ENCODE results near the gene ANKMY2. TPM values are rescaled to one million over a fixed set of nuclear protein-coding genes. Genes with fewer than 3 reads are reported as not detected.
"Not testable (repeated sequence)": the region's sequence is repeated elsewhere in the genome, so short reads cannot be mapped to it uniquely, and the experiment has no call there.

ANKMY2 gene
- total RNA-seq, 2 experiments from 2014 or later, result 3.3 to 5.1 TPM

DNA sequence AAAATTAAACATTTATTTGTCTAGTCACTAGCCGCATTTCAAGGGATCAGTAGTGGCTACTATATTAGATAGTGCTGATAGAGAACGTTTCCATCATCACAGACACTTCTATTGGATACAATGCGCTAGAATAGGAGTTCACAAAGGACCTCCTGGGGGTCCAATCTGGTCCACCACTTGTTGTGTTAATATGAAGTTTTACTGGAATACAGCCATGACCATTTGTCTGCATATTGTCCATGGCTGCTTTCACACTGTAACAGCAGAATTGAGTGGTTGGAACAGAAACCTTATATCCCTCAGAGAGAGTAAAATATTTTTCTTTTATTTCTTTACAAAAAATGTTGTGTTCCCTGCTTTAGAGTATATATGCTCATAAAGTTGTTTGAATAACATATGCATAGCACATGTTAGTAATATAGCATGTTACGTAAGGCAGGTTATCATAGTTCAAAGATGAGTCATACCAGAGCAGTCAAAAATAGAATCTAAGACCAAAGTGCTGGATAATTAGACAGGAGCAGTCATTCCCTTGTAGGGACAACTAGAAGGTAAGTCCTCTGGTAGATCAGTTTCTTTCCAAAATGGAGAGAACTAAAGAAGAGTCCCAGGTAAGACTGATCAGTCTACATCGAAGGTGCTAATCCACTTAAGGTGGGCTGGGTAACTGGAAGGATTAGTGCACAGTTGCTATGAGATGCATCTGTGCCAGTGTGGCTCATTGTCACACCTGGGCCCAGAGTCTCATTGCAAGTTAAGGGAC lies 15.3 kb upstream of the ANKMY2 start:
- H3K4me3 Mint-ChIP-seq, result no peak overlapping the region
- ATAC-seq (ENCODE audit: poor library complexity), result no peak
- no peak overlapping the region for H3K27ac Mint-ChIP-seq
- Histone ChIP-seq H3K9me3 (ENCODE audit: control insufficient read depth in 1 of 2, insufficient read depth in 1 of 2, low read length in 2 of 2) (no peaks in the 10 kb centered on the region), H3K27ac (ENCODE audit: low read depth in 1 of 2, low read length in 2 of 2) (no peak overlapping the region), H3K4me1 (ENCODE audit: insufficient read depth, low read length) (no peaks in the 10 kb centered on the region), H3K4me3 (ENCODE audit: low read length) (no peak overlapping the region), H3K36me3 (ENCODE audit: insufficient read depth, low read length) (peaks cover 4% of the 10 kb centered on the region), H3K27me3 (ENCODE audit: control insufficient read depth in 1 of 2, insufficient read depth in 2 of 2, low read length in 2 of 2) (no peaks in the 10 kb centered on the region)
- no peaks in the 10 kb centered on the region for H3K9me3 Mint-ChIP-seq
- peaks cover 53% of the 10 kb centered on the region for H3K4me1 Mint-ChIP-seq (ENCODE audit: low read depth)
- intact Hi-C loops (cut with DNase I, micrococcal nuclease), result no loop called here
- POLR2A ChIA-PET, result no interaction called here
- TF ChIP-seq, protein P1, sequence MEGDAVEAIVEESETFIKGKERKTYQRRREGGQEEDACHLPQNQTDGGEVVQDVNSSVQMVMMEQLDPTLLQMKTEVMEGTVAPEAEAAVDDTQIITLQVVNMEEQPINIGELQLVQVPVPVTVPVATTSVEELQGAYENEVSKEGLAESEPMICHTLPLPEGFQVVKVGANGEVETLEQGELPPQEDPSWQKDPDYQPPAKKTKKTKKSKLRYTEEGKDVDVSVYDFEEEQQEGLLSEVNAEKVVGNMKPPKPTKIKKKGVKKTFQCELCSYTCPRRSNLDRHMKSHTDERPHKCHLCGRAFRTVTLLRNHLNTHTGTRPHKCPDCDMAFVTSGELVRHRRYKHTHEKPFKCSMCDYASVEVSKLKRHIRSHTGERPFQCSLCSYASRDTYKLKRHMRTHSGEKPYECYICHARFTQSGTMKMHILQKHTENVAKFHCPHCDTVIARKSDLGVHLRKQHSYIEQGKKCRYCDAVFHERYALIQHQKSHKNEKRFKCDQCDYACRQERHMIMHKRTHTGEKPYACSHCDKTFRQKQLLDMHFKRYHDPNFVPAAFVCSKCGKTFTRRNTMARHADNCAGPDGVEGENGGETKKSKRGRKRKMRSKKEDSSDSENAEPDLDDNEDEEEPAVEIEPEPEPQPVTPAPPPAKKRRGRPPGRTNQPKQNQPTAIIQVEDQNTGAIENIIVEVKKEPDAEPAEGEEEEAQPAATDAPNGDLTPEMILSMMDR (IDR thresholded peaks at IDR 0.05), result no peak
- no peak for DNase-seq
- peaks cover 19% of the 10 kb centered on the region for H3K36me3 Mint-ChIP-seq (ENCODE audit: low read depth)
- CTCF ChIA-PET, result no interaction called here
- no peaks in the 10 kb centered on the region for H3K27me3 Mint-ChIP-seq

DNA sequence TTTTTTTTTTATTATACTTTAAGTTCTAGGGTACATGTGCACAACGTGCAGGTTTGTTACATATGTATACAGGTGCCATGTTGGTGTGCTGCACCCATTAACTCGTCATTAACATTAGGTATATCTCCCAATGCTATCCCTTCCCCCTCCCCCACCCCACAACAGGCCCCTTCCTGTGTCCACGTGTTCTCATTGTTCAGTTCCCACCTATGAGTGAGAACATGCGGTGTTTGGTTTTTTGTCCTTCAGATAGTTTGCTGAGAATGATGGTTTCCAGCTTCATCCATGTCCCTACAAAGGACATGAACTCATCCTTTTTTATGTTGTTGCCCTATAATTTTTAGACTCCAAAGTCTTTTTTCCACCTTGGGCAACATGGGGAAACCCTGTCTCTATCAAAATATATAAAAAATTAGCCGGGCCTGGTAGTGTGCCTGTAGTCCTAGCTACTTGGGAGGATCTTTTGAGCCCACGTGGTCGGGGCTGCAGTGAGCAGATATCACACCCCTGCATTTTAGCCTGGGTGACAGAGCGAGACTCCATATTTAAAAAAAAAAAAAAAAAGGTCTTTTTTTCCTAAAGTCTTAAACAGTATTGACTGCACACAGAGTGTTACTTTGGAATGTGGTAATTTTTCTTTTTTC lies 14.4 kb upstream of the ANKMY2 start:
- H3K4me1 ChIP-seq (ENCODE audit: insufficient read depth, low read length); H3K9me3 Mint-ChIP-seq; H3K27me3 ChIP-seq (ENCODE audit: control insufficient read depth in 1 of 2, insufficient read depth in 2 of 2, low read length in 2 of 2); intact Hi-C loops (cut with DNase I, micrococcal nuclease); CTCF ChIA-PET; H3K9me3 ChIP-seq (ENCODE audit: control insufficient read depth in 1 of 2, insufficient read depth in 1 of 2, low read length in 2 of 2); H3K4me3 ChIP-seq (ENCODE audit: low read length); POLR2A ChIA-PET; H3K36me3 ChIP-seq (ENCODE audit: insufficient read depth, low read length); H3K27ac Mint-ChIP-seq; H3K27me3 Mint-ChIP-seq; H3K27ac ChIP-seq (ENCODE audit: low read depth in 1 of 2, low read length in 2 of 2); DNase-seq; ATAC-seq (ENCODE audit: poor library complexity); H3K4me3 Mint-ChIP-seq: not testable (repeated sequence)
- Mint-ChIP-seq H3K36me3 (ENCODE audit: low read depth) (peaks cover 16% of the 10 kb centered on the region), H3K4me1 (ENCODE audit: low read depth) (peaks cover 53% of the 10 kb centered on the region)

DNA sequence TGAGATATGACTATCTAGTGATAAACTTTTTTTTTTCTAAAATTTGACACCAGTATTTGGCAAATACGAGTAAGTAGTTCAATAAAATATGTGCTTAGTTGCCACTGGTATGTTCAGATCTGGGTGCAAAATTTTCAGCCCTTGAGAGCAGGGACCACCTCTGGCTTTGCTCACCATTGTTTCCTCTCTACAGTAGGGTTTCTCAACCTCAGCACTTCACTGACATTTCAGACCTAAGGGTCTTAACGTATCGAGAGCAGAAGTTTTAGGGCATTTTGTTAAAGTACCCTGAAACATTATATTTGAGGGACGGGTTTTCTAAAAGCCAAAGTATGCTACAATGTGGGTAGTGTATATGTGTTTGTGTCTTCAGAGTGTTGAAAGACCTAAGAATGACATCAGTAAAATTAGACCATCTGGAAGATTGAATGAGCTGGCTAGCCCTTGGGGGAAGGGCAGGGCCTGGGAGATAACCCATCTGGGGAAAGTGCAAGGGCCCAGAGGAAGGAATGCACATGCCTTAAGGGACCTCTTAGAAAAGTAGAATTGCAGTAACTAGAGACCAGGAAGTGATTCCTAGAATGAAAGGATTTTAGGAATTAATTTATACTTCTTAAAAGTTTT lies 12.2 kb upstream of the ANKMY2 start:
- TF ChIP-seq, protein P1 (IDR thresholded peaks at IDR 0.05), result no peak
- no peak overlapping the region for H3K4me3 Mint-ChIP-seq
- no peak overlapping the region for H3K4me3 ChIP-seq (ENCODE audit: low read length)
- POLR2A ChIA-PET, result no interaction called here
- H3K4me1 Mint-ChIP-seq (ENCODE audit: low read depth), result peaks cover 50% of the 10 kb centered on the region
- H3K27ac Mint-ChIP-seq, result no peak overlapping the region
- H3K9me3 Mint-ChIP-seq, result no peaks in the 10 kb centered on the region
- DNase-seq, result no peak
- peaks cover 9% of the 10 kb centered on the region for H3K36me3 Mint-ChIP-seq (ENCODE audit: low read depth)
- no peaks in the 10 kb centered on the region for H3K27me3 Mint-ChIP-seq
- no peaks in the 10 kb centered on the region for H3K4me1 ChIP-seq (ENCODE audit: insufficient read depth, low read length)
- ATAC-seq (ENCODE audit: poor library complexity), result no peak
- CTCF ChIA-PET, result interaction anchor here (0.5 kb wide), 1 partner anchor 37 kb away, joined by 3 read pairs; no protein-coding TSS in a partner anchor
- intact Hi-C loops (cut with DNase I, micrococcal nuclease), result no loop called here
- H3K27me3 ChIP-seq (ENCODE audit: control insufficient read depth in 1 of 2, insufficient read depth in 2 of 2, low read length in 2 of 2), result no peaks in the 10 kb centered on the region
- H3K27ac ChIP-seq (ENCODE audit: low read depth in 1 of 2, low read length in 2 of 2), result no peak overlapping the region
- H3K9me3 ChIP-seq (ENCODE audit: control insufficient read depth in 1 of 2, insufficient read depth in 1 of 2, low read length in 2 of 2), result no peaks in the 10 kb centered on the region
- H3K36me3 ChIP-seq (ENCODE audit: insufficient read depth, low read length), result no peaks in the 10 kb centered on the region
